Kidney epithelial cell (primary cell): Measurements from ENCODE around the gene HK1. TPM values are rescaled to one million over a fixed set of nuclear protein-coding genes. Genes with fewer than 3 reads are reported as not detected.
A peak's percentile ranks its signal among the peaks of the same experiment; 100 is the strongest.

ENCODE experiments used
- DNase-seq: peaks from one replicate; pipeline ENCODE4 v3.0.0-alpha.2; 2010; ENCODE audit warnings: low read depth
- H3K27me3 ChIP-seq: 2 replicates; pipeline ENCODE4 v1.6.0; 2011; ENCODE audit warnings: low read length; ENCODE audit not compliant: control insufficient read depth, insufficient read depth
- H3K36me3 ChIP-seq: 2 replicates; pipeline ENCODE4 v1.5.1; 2011; ENCODE audit warnings: low read length; ENCODE audit not compliant: control insufficient read depth, insufficient read depth
- H3K4me3 ChIP-seq: 2 replicates; pipeline ENCODE4 v1.5.1; 2011; ENCODE audit warnings: low read depth, mild to moderate bottlenecking, control low read depth, low read length
- CTCF ChIP-seq: IDR thresholded peaks from 2 replicates; pipeline ENCODE4 v1.5.1; 2011; ENCODE audit warnings: mild to moderate bottlenecking, moderate library complexity, low read length, control low read depth, inconsistent platforms; ENCODE audit not compliant: insufficient read depth, poor library complexity, severe bottlenecking
- total RNA-seq: library from RNA; depleted of rRNA; stranded (reverse); fragments of >200 nt; gene quantifications from 2 replicates; pipeline ENCODE4 v1.2.3, GENCODE V29; 2015

HK1 gene
- total RNA-seq, 1 donor from 2014 or later: 81.7 TPM

- peak; percentile 55 for TF ChIP-seq CTCF
- no peak for DNase-seq
These were observed 130.3 kb downstream of the HK1 start for GRCh38 chr10:69408318-69409175.

GRCh38 chr10:69409176-69409495 is 130.8 kb downstream of the HK1 start:
- no peak for DNase-seq
- TF ChIP-seq CTCF: no peak
- Histone ChIP-seq H3K36me3 (no peaks in the 10 kb centered on the region), H3K27me3 (no peaks in the 10 kb centered on the region), H3K4me3 (peak overlapping the region; percentile 29)

More at GRCh38 chr10:69408318-69409175, 130.3 kb downstream of the HK1 start:
- H3K27me3 ChIP-seq: no peaks in the 10 kb centered on the region
- H3K36me3 ChIP-seq: no peaks in the 10 kb centered on the region
- H3K4me3 ChIP-seq: peak overlapping the region; percentile 29

- Histone ChIP-seq H3K4me3 (no peak overlapping the region), H3K27me3 (no peaks in the 10 kb centered on the region), H3K36me3 (no peaks in the 10 kb centered on the region)
- no peak for DNase-seq
- TF ChIP-seq CTCF: no peak
These were observed 131.7 kb downstream of the HK1 start for GRCh38 chr10:69409968-69410367.

- Histone ChIP-seq H3K4me3 (no peak overlapping the region), H3K36me3 (no peaks in the 10 kb centered on the region), H3K27me3 (no peaks in the 10 kb centered on the region)
- TF ChIP-seq CTCF: no peak
- no peak for DNase-seq
These were observed 132.2 kb downstream of the HK1 start for GRCh38 chr10:69410487-69410886.

- no peak overlapping the region for H3K4me3 ChIP-seq
- no peaks in the 10 kb centered on the region for H3K27me3 ChIP-seq
- no peak for DNase-seq
- TF ChIP-seq CTCF: no peak
- no peaks in the 10 kb centered on the region for H3K36me3 ChIP-seq
These were observed 133.2 kb downstream of the HK1 start for GRCh38 chr10:69411476-69411875.
